HCT116 (cell line): Measurements from ENCODE around the gene ANGPTL5. TPM values are rescaled to one million over a fixed set of nuclear protein-coding genes. Genes with fewer than 3 reads are reported as not detected.

ENCODE experiments used
- ATAC-seq: fragments of 200-7000 bp; cut with Tn5 transposase; 2 replicates; pipeline ENCODE4 v1.9.1; 2020; ENCODE audit warnings: mild to moderate bottlenecking, moderate library complexity
- Bru-seq: library from RNA; stranded (reverse); fragments of 400-500 nt; gene quantifications from one replicate; lab custom pipeline; 2021; lab: Mats Ljungman, UMichigan
- BruChase-seq, 2 experiments: library from RNA; stranded (reverse); fragments of 400-500 nt; gene quantifications; one replicate each; lab custom pipeline; 2021; lab: Mats Ljungman, UMichigan
- BruUV-seq: library from RNA; stranded (reverse); fragments of 400-500 nt; replicated peaks from 2 replicates; lab custom pipeline; 2021; lab: Mats Ljungman, UMichigan
- CTCF ChIA-PET: fragments of 300-600 bp; sonication (Branson Sonifier 250); formaldehyde crosslinking; loops from one replicate; lab custom pipeline; 2021; ENCODE audit warnings: antibody characterized with exemption; lab: Charles Lee
- POLR2A ChIA-PET: fragments of 300-600, 350-600 bp; sonication (Branson Sonifier 250); formaldehyde crosslinking; loops from one replicate; lab custom pipeline; 2021; ENCODE audit warnings: antibody characterized with exemption; lab: Charles Lee
- RAD21 ChIA-PET, 2 experiments: fragments of 300-600 bp; sonication (Branson Sonifier 250); formaldehyde crosslinking; loops; one replicate each; lab custom pipeline; 2023; ENCODE audit warnings: low total read pairs in 2 of 2; ENCODE audit not compliant: uncharacterized antibody in 2 of 2, unreplicated experiment in 2 of 2, low non-redundant PET in 1 of 2; lab: Charles Lee
- DNase-seq: peaks from one replicate; pipeline ENCODE4 v3.0.0-alpha.2; 2010; ENCODE audit warnings: low read depth, low spot score
- H2AFZ ChIP-seq: fragments of 200-600 bp; shearing (Covaris generic), sonication (generic); 2 replicates; pipeline ENCODE4 v1.6.1; 2017; ENCODE audit warnings: low read depth, mixed run types, mixed read lengths, antibody characterized with exemption, low read length; ENCODE audit not compliant: poor library complexity, severe bottlenecking
- H3K27ac ChIP-seq: 2 replicates; pipeline ENCODE4 v1.5.1; 2012; ENCODE audit warnings: low read depth, low read length
- H3K27me3 ChIP-seq: fragments of 200-600 bp; sonication (generic); 2 replicates; pipeline ENCODE4 v1.6.1; 2016; ENCODE audit warnings: mixed run types, low read length, mixed read lengths; ENCODE audit not compliant: insufficient read depth
- H3K36me3 ChIP-seq, 2 experiments: fragments of 200-500 bp in 1 of 2; fragments of 200-600 bp in 1 of 2; sonication (Bioruptor generic) in 1 of 2; sonication (generic) in 1 of 2; 2 replicates each; pipeline versions ENCODE4 v1.5.1 to v1.6.1; 2014 to 2016; ENCODE audit warnings: low read length in 2 of 2, inconsistent platforms in 1 of 2, mixed read lengths in 1 of 2, mixed run types in 1 of 2; ENCODE audit not compliant: insufficient read depth in 2 of 2, control insufficient read depth in 1 of 2
- H3K4me1 ChIP-seq, 2 experiments: fragments of 200-600 bp in 1 of 2; sonication (generic) in 1 of 2; 2 replicates each; pipeline versions ENCODE4 v1.5.1 to v1.6.1; 2012 to 2017; ENCODE audit warnings: low read length in 2 of 2, inconsistent platforms in 1 of 2, mild to moderate bottlenecking in 1 of 2, mixed read lengths in 1 of 2, mixed run types in 1 of 2, moderate library complexity in 1 of 2; ENCODE audit not compliant: insufficient read depth in 2 of 2, control insufficient read depth in 1 of 2
- H3K4me2 ChIP-seq: fragments of 200-600 bp; sonication (generic); 2 replicates; pipeline ENCODE4 v1.6.1; 2017; ENCODE audit warnings: mixed run types, low read length, mixed read lengths
- H3K4me3 ChIP-seq, 2 experiments: fragments of 200-600 bp in 1 of 2; sonication (generic) in 1 of 2; replicated peaks in 1 of 2; 2 replicates each; pipeline ENCODE4 v1.5.1; 2011 to 2016; ENCODE audit warnings: low read length in 2 of 2, control low read depth in 1 of 2, low read depth in 1 of 2, mild to moderate bottlenecking in 1 of 2, mixed read lengths in 1 of 2, mixed run types in 1 of 2
- H3K79me2 ChIP-seq: fragments of 200-600 bp; sonication (generic); 2 replicates; pipeline ENCODE4 v1.6.1; 2017; ENCODE audit warnings: mild to moderate bottlenecking, mixed run types, low read length, moderate library complexity, mixed read lengths; ENCODE audit not compliant: insufficient read depth
- H3K9ac ChIP-seq: fragments of 200-600 bp; sonication (generic); 2 replicates; pipeline ENCODE4 v1.6.1; 2016; ENCODE audit warnings: low read length, mixed read lengths
- H3K9me2 ChIP-seq: fragments of 200-600 bp; sonication (generic), shearing (Covaris generic); 2 replicates; pipeline ENCODE4 v1.6.1; 2017; ENCODE audit warnings: mixed run types, mild to moderate bottlenecking, moderate library complexity; ENCODE audit not compliant: insufficient read depth
- H3K9me3 ChIP-seq, 2 experiments: fragments of 200-500 bp in 1 of 2; fragments of 200-600 bp in 1 of 2; sonication (Bioruptor generic) in 1 of 2; sonication (generic) in 1 of 2; 2 replicates each; pipeline ENCODE4 v1.6.1; 2014 to 2017; ENCODE audit warnings: low read length in 2 of 2, mixed read lengths in 2 of 2, inconsistent platforms in 1 of 2, low read depth in 1 of 2, mild to moderate bottlenecking in 1 of 2, mixed run types in 1 of 2, moderate library complexity in 1 of 2; ENCODE audit not compliant: control insufficient read depth in 1 of 2, insufficient read depth in 1 of 2
- H4K20me1 ChIP-seq: fragments of 200-600 bp; sonication (generic), shearing (Covaris generic); 2 replicates; pipeline ENCODE4 v1.6.1; 2017; ENCODE audit warnings: mixed run types, mild to moderate bottlenecking, moderate library complexity; ENCODE audit not compliant: insufficient read depth
- CBX3 ChIP-seq: IDR thresholded peaks from 2 replicates; pipeline ENCODE4 v1.6.1; 2012; ENCODE audit warnings: low read depth
- CEBPB ChIP-seq: IDR thresholded peaks from 2 replicates; pipeline ENCODE4 v1.6.1; 2012; ENCODE audit warnings: low read depth
- ELF1 ChIP-seq: IDR thresholded peaks from 2 replicates; pipeline ENCODE4 v1.6.1; 2012; ENCODE audit warnings: low read depth, borderline replicate concordance
- EZH2 ChIP-seq: fragments of 200-600 bp; sonication (generic); IDR thresholded peaks from 2 replicates; pipeline ENCODE4 v1.6.1; 2017; ENCODE audit warnings: antibody characterized with exemption, mixed run types
- EZH2phosphoT487 ChIP-seq: fragments of 200-600 bp; IDR thresholded peaks from 2 replicates; pipeline ENCODE4 v1.6.1; 2018; ENCODE audit warnings: antibody characterized with exemption, borderline replicate concordance
- FOSL1 ChIP-seq: IDR thresholded peaks from 2 replicates; pipeline ENCODE4 v1.6.1; 2012; ENCODE audit warnings: low read depth
- JUND ChIP-seq: IDR thresholded peaks from 2 replicates; pipeline ENCODE4 v1.6.1; 2012
- POLR2A ChIP-seq: IDR thresholded peaks from 2 replicates; pipeline ENCODE4 v1.7.0; 2011; ENCODE audit warnings: borderline replicate concordance; ENCODE audit not compliant: insufficient read depth, insufficient read length; ENCODE audit errors: extremely low read depth
- POLR2AphosphoS5 ChIP-seq: IDR thresholded peaks from 2 replicates; pipeline ENCODE4 v1.6.1; 2011; ENCODE audit warnings: mild to moderate bottlenecking, low read depth, low read length, moderate library complexity
- RAD21 ChIP-seq: IDR thresholded peaks from 2 replicates; pipeline ENCODE4 v1.6.1; 2012; ENCODE audit warnings: low read depth, mild to moderate bottlenecking
- SIN3A ChIP-seq: IDR thresholded peaks from 2 replicates; pipeline ENCODE4 v1.6.1; 2012; ENCODE audit warnings: low read depth
- SP1 ChIP-seq: IDR thresholded peaks from 2 replicates; pipeline ENCODE4 v1.6.1; 2012; ENCODE audit warnings: low read depth
- SRF ChIP-seq: IDR thresholded peaks from 2 replicates; pipeline ENCODE4 v1.6.1; 2012; ENCODE audit warnings: low read depth
- TCF7L2 ChIP-seq: IDR thresholded peaks from 2 replicates; pipeline ENCODE4 v1.7.0; 2011; ENCODE audit warnings: borderline replicate concordance, inconsistent platforms; ENCODE audit not compliant: insufficient read depth, insufficient read length; ENCODE audit errors: extremely low read depth
- YY1 ChIP-seq: IDR thresholded peaks from 2 replicates; pipeline ENCODE4 v1.6.1; 2011; ENCODE audit warnings: low read length, low read depth, moderate library complexity, mild to moderate bottlenecking; ENCODE audit not compliant: insufficient replicate concordance; ENCODE audit errors: extremely low read depth
- ZNF274 ChIP-seq: fragments of 200-500 bp; sonication (Bioruptor generic); IDR thresholded peaks from 2 replicates; pipeline ENCODE4 v1.6.1; 2014; ENCODE audit warnings: mild to moderate bottlenecking, low read depth, low read length, inconsistent platforms
- intact Hi-C: fragments of 100-400 bp; cut with micrococcal nuclease; formaldehyde crosslinking; loops from 2 replicates; pipeline ENCODE4 v1.10.0; 2022
- long read RNA-seq: library from polyadenylated mRNA; unstranded; transcript quantifications from one replicate; pipeline ENCODE4 v2.0.0, GENCODE V29; 2021; ENCODE audit not compliant: unreplicated experiment
- polyA plus RNA-seq: library from polyadenylated mRNA; unstranded; fragments of >200 nt; gene quantifications from 2 replicates; pipeline ENCODE4 v1.2.1, GENCODE V29; 2012; ENCODE audit warnings: missing spikeins
- total RNA-seq: library from RNA; stranded (reverse); gene quantifications from one replicate; pipeline ENCODE4 v1.2.1, GENCODE V29; 2021; ENCODE audit not compliant: unreplicated experiment
- TF ChIP-seq, protein P1 (sequence below): IDR thresholded peaks from 2 replicates; pipeline ENCODE4 v1.6.1; 2011; ENCODE audit warnings: mild to moderate bottlenecking, low read length, moderate library complexity; ENCODE audit not compliant: insufficient replicate concordance; ENCODE audit errors: extremely low read depth
- TF ChIP-seq, protein P2 (sequence below), 3 experiments: fragments of 200-600 bp in 1 of 3; sonication (generic) in 1 of 3; IDR thresholded peaks in 2 of 3; conservative IDR thresholded peaks in 1 of 3; 2 replicates each; pipeline ENCODE4 v1.5.1; 2012 to 2017; ENCODE audit warnings: low read depth in 2 of 3, low read length in 2 of 3, antibody characterized with exemption in 1 of 3, borderline replicate concordance in 1 of 3, control low read depth in 1 of 3, mild to moderate bottlenecking in 1 of 3, mixed read lengths in 1 of 3, mixed run types in 1 of 3, moderate library complexity in 1 of 3; ENCODE audit not compliant: insufficient read depth in 1 of 3
- TF ChIP-seq, protein P3 (sequence below): IDR thresholded peaks from 2 replicates; pipeline ENCODE4 v1.6.1; 2012
- TF ChIP-seq, protein P4 (sequence below): IDR thresholded peaks from 2 replicates; pipeline ENCODE4 v1.6.1; 2012; ENCODE audit warnings: low read depth

The ANGPTL5 gene
- total RNA-seq (not detected), Bru-seq, nascent RNA (not detected), BruChase-seq, experiment 1, labeled RNA remaining after a 6-hour chase (not detected), BruChase-seq, experiment 2, labeled RNA remaining after a 2-hour chase (percentile 4 among the genes with signal in this experiment)
- polyA plus RNA-seq: not detected in 2 replicates
- long read RNA-seq: 0 reads

DNA sequence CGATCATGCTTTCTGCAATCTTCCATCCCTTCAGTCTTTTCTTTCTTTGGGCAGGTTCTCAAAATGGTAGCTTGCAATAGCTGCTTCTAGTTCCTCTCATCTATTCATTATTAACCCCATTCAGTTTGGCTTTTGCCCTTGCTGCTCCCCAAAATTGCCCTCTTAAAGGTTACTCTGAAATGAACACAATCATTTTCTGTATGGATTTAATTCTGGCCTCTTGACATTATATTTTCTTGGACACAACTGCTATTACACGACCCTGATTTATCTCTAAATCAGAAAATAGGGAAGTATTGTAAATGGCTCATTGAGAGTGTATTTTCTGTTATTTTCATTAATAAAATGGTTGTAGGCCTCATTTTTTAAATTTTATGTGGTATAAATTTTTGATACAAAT, at the start of gene ANGPTL5:
Gene ANGPTL5, minus strand, starts transcription at position 101 of the 400 bp plus-strand sequence. CDS start 8,613 bp downstream, outside the sequence.
- BruUV-seq: no TSS peak
- H2AFZ ChIP-seq: peak within 1 kb of the TSS; percentile 59
- H3K4me3 ChIP-seq: peak within 1 kb of the TSS; percentile 60 to 71
- DNase-seq: no peak
- ChIA-PET CTCF (no interaction called here), POLR2A (no interaction called here)
- no peaks in the 10 kb centered on the region for H3K79me2 ChIP-seq
- H3K27me3 ChIP-seq: no peaks in the 10 kb centered on the region
- H3K4me2 ChIP-seq: peak within 1 kb of the TSS; percentile 84
- no peaks in the 10 kb centered on the region for H4K20me1 ChIP-seq
- intact Hi-C loops: no loop called here
- H3K9me3 ChIP-seq: no peaks in the 10 kb centered on the region
- TF ChIP-seq, protein P1, sequence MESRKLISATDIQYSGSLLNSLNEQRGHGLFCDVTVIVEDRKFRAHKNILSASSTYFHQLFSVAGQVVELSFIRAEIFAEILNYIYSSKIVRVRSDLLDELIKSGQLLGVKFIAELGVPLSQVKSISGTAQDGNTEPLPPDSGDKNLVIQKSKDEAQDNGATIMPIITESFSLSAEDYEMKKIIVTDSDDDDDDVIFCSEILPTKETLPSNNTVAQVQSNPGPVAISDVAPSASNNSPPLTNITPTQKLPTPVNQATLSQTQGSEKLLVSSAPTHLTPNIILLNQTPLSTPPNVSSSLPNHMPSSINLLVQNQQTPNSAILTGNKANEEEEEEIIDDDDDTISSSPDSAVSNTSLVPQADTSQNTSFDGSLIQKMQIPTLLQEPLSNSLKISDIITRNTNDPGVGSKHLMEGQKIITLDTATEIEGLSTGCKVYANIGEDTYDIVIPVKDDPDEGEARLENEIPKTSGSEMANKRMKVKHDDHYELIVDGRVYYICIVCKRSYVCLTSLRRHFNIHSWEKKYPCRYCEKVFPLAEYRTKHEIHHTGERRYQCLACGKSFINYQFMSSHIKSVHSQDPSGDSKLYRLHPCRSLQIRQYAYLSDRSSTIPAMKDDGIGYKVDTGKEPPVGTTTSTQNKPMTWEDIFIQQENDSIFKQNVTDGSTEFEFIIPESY: no peak
- TF ChIP-seq FOSL1 (no peak), SP1 (no peak), ELF1 (no peak), JUND (no peak), TCF7L2 (no peak), POLR2AphosphoS5 (no peak), SRF (no peak), RAD21 (no peak), ZNF274 (no peak), SIN3A (no peak), EZH2phosphoT487 (no peak), EZH2 (no peak), POLR2A (no peak), CBX3 (no peak), CEBPB (no peak), YY1 (no peak)
- TF ChIP-seq, protein P2, sequence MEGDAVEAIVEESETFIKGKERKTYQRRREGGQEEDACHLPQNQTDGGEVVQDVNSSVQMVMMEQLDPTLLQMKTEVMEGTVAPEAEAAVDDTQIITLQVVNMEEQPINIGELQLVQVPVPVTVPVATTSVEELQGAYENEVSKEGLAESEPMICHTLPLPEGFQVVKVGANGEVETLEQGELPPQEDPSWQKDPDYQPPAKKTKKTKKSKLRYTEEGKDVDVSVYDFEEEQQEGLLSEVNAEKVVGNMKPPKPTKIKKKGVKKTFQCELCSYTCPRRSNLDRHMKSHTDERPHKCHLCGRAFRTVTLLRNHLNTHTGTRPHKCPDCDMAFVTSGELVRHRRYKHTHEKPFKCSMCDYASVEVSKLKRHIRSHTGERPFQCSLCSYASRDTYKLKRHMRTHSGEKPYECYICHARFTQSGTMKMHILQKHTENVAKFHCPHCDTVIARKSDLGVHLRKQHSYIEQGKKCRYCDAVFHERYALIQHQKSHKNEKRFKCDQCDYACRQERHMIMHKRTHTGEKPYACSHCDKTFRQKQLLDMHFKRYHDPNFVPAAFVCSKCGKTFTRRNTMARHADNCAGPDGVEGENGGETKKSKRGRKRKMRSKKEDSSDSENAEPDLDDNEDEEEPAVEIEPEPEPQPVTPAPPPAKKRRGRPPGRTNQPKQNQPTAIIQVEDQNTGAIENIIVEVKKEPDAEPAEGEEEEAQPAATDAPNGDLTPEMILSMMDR (IDR thresholded peaks at IDR 0.05 in 2 of 3, conservative IDR thresholded peaks at IDR 0.05 in 1 of 3; ENCODE audit: borderline replicate concordance in 1 of 3, insufficient read depth in 1 of 3, low read depth in 2 of 3, low read length in 2 of 3): no peak
- TF ChIP-seq, protein P3, sequence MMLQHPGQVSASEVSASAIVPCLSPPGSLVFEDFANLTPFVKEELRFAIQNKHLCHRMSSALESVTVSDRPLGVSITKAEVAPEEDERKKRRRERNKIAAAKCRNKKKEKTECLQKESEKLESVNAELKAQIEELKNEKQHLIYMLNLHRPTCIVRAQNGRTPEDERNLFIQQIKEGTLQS: no peak
- TF ChIP-seq, protein P4, sequence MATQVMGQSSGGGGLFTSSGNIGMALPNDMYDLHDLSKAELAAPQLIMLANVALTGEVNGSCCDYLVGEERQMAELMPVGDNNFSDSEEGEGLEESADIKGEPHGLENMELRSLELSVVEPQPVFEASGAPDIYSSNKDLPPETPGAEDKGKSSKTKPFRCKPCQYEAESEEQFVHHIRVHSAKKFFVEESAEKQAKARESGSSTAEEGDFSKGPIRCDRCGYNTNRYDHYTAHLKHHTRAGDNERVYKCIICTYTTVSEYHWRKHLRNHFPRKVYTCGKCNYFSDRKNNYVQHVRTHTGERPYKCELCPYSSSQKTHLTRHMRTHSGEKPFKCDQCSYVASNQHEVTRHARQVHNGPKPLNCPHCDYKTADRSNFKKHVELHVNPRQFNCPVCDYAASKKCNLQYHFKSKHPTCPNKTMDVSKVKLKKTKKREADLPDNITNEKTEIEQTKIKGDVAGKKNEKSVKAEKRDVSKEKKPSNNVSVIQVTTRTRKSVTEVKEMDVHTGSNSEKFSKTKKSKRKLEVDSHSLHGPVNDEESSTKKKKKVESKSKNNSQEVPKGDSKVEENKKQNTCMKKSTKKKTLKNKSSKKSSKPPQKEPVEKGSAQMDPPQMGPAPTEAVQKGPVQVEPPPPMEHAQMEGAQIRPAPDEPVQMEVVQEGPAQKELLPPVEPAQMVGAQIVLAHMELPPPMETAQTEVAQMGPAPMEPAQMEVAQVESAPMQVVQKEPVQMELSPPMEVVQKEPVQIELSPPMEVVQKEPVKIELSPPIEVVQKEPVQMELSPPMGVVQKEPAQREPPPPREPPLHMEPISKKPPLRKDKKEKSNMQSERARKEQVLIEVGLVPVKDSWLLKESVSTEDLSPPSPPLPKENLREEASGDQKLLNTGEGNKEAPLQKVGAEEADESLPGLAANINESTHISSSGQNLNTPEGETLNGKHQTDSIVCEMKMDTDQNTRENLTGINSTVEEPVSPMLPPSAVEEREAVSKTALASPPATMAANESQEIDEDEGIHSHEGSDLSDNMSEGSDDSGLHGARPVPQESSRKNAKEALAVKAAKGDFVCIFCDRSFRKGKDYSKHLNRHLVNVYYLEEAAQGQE: no peak
- TF ChIP-seq, all 23 proteins: peak for 0
- no peaks in the 10 kb centered on the region for H3K36me3 ChIP-seq
- RAD21 ChIA-PET: no interaction called here
- H3K9ac ChIP-seq: peak within 1 kb of the TSS; percentile 63
- peak within 1 kb of the TSS; percentile 67 for H3K27ac ChIP-seq
- peaks cover 5 to 23% of the 10 kb centered on the region in 2 experiments; a peak in 3 of 4 replicates for H3K4me1 ChIP-seq
- no peaks in the 10 kb centered on the region for H3K9me2 ChIP-seq
- ATAC-seq: no peak
